Motor neuron (in vitro differentiated cells): ENCODE data around the gene HABP2. TPM values are rescaled to one million over a fixed set of nuclear protein-coding genes. Genes with fewer than 3 reads are reported as not detected.

Experiments
- ATAC-seq, 8 experiments: fragments of 200-7000 bp; cut with Tn5 transposase; replicated peaks in 6 of 8; 2 replicates each; pipeline ENCODE4 v1.8.0; 2021; ENCODE audit warnings: mild to moderate bottlenecking in 8 of 8, moderate library complexity in 8 of 8
- H3K27ac ChIP-seq, 2 donors: fragments of 250-450 bp; sonication (Bioruptor Pico); 2 replicates each; pipeline ENCODE4 v1.9.0; 2021; ENCODE audit warnings: antibody characterized with exemption in 2 of 2, mild to moderate bottlenecking in 2 of 2, moderate library complexity in 1 of 2
- H3K4me1 ChIP-seq, 2 donors: fragments of 250-450 bp; sonication (Bioruptor Pico); replicated peaks in 1 of 2; 2 replicates each; pipeline ENCODE4 v1.6.1; 2021; ENCODE audit warnings: antibody characterized with exemption in 2 of 2, mild to moderate bottlenecking in 2 of 2, moderate library complexity in 1 of 2
- H3K4me3 ChIP-seq, 5 donors: fragments of 250-450 bp; sonication (Bioruptor Pico); 2 replicates each; pipeline ENCODE4 v1.9.0; 2021; ENCODE audit warnings: antibody characterized with exemption in 5 of 5, mild to moderate bottlenecking in 5 of 5, moderate library complexity in 4 of 5
- WGBS, 10 experiments: fragments of 450-650 bp; shearing (Covaris generic); methylation state at CpG; one replicate each; pipeline ENCODE4 v1.0.0; 2022; 5-methylcytosine and 5-hydroxymethylcytosine counted together
- in situ Hi-C, 9 experiments: fragments of 400-800 bp; cut with MboI; loops; one replicate each; pipeline ENCODE4 v1.15.0; 2021; ENCODE audit warnings: low sequenced_read_pairs in 9 of 9, low pct_unique_long_range_greater_than_20kb in 2 of 9; ENCODE audit not compliant: unreplicated experiment in 9 of 9
- total RNA-seq, 8 experiments: library from RNA; unstranded; fragments of 300-600 nt; gene quantifications; 2 replicates each; pipeline versions ENCODE4 v1.2.3 to v1.2.4, GENCODE V29; 2022

HABP2 gene
- total RNA-seq, 8 experiments from 2014 or later, result 0.05 to 0.28 (median 0.17) TPM; not detected in 2

GRCh38 chr10:113529575-113529974 lies 23.3 kb upstream of the HABP2 start:
- in situ Hi-C loops, result no loop called here
- WGBS, 10 experiments, result 72 to 100% (median 94%) methylated on average over 1 to 7 of the region's 8 CpGs; no CpG with 5 or more reads in 2 of the 10 experiments
- no peak overlapping the region for H3K27ac ChIP-seq

DNA sequence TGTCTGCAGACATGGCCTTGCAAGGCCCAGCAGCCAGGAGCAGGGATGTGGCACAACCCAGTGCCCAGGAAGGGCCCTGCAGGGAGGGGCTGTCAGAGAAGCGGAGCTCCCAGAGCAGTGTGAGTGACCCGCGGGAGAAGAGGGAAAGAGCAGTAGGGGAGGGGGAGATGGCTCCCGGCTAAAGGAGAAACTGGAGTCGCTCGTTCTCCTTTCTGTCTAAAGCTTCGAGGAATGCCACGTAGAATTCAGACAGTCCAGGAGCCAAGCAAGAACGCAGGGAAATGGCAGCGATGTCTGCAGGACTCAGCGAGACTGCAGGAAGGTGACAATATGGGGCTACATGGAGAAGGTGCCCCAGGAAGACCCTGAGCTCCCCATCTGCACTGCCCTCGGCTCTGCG lies 22.4 kb upstream of the HABP2 start:
- in situ Hi-C loops, result loop anchor here in 1 of 9 experiments (10.0 kb wide), 1 partner anchor 136 kb away; no protein-coding TSS in a partner anchor
- no peak for ATAC-seq
- Histone ChIP-seq H3K4me3 (no peak overlapping the region), H3K27ac (no peak overlapping the region), H3K4me1 (peaks cover 4 to 5% of the 10 kb centered on the region in 2 donors)
- WGBS, 10 experiments, result 30 to 90% (median 67%) methylated on average over 2 to 5 of the region's 13 CpGs; no CpG with 5 or more reads in 5 of the 10 experiments

More at GRCh38 chr10:113529575-113529974, 23.3 kb upstream of the HABP2 start:
- no peak for ATAC-seq
- H3K4me3 ChIP-seq, result no peak overlapping the region
- peaks cover 4 to 5% of the 10 kb centered on the region in 2 donors for H3K4me1 ChIP-seq

GRCh38 chr10:113532724-113533123 lies 20.1 kb upstream of the HABP2 start:
- no peak for ATAC-seq
- Histone ChIP-seq H3K4me3 (no peak overlapping the region), H3K4me1 (no peaks in the 10 kb centered on the region), H3K27ac (no peak overlapping the region)
- WGBS, 10 experiments, result 40 to 100% (median 91%) methylated on average over 1 to 2 of the region's 3 CpGs; no CpG with 5 or more reads in 6 of the 10 experiments
- in situ Hi-C loops, result loop anchor here in 1 of 9 experiments (10.0 kb wide), 1 partner anchor 138 kb away; no protein-coding TSS in a partner anchor

- in situ Hi-C loops, result loop anchor here in 1 of 9 experiments (10.0 kb wide), 1 partner anchor 139 kb away; no protein-coding TSS in a partner anchor
- Histone ChIP-seq H3K4me3 (no peak overlapping the region), H3K27ac (no peak overlapping the region), H3K4me1 (no peaks in the 10 kb centered on the region)
- no peak for ATAC-seq
- 17 to 100% (median 86%) methylated on average over 2 to 5 of the region's 6 CpGs; no CpG with 5 or more reads in 5 of the 10 experiments for WGBS, 10 experiments
These were observed 19.1 kb upstream of the HABP2 start for GRCh38 chr10:113533801-113534200.

GRCh38 chr10:113534423-113534822 lies 18.4 kb upstream of the HABP2 start:
- Histone ChIP-seq H3K4me3 (no peak overlapping the region), H3K27ac (no peak overlapping the region), H3K4me1 (peaks cover 0 to 3% of the 10 kb centered on the region in 2 donors)
- in situ Hi-C loops, result loop anchor here in 1 of 9 experiments (10.0 kb wide), 1 partner anchor 140 kb away; no protein-coding TSS in a partner anchor
- ATAC-seq, result no peak
- WGBS, 10 experiments, result 20 to 100% (median 85%) methylated on average over 1 to 3 of the region's 4 CpGs; no CpG with 5 or more reads in 4 of the 10 experiments

DNA sequence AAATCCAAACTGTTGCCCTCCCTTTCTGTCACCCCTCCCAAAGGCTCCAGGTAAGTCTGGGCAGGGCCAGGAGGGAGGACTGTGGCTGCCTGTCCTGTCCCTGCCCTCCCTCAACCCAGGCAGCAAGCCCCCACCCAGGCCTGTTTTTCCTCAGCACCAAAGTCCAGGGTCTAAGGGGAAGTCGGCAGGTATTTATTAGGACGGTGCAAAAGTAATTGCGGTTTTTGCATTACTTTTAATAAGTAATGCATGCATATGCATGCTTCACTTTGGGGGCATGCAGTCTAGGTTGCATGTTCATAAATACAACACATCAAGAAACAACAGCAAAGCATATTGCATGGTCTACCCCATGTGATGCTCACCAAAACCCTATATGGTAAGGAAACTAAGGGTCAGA lies 15.2 kb upstream of the HABP2 start:
- no peak overlapping the region for H3K27ac ChIP-seq
- ATAC-seq, result no peak
- no peak overlapping the region for H3K4me3 ChIP-seq
- peaks cover 0 to 8% of the 10 kb centered on the region in 2 donors for H3K4me1 ChIP-seq
- in situ Hi-C loops, result loop anchor here in 1 of 9 experiments (10.0 kb wide), 1 partner anchor 143 kb away; no protein-coding TSS in a partner anchor
- 73 to 93% (median 89%) methylated on average over 2 to 3 of the region's 3 CpGs; no CpG with 5 or more reads in 7 of the 10 experiments for WGBS, 10 experiments

GRCh38 chr10:113538151-113538550 lies 14.7 kb upstream of the HABP2 start:
- 80% methylated on average over 1 of the region's 1 CpG; no CpG with 5 or more reads in 8 of the 10 experiments for WGBS, 10 experiments
- Histone ChIP-seq H3K27ac (no peak overlapping the region), H3K4me3 (no peak overlapping the region), H3K4me1 (peaks cover 0 to 8% of the 10 kb centered on the region in 2 donors)
- in situ Hi-C loops, result loop anchor here in 1 of 9 experiments (10.0 kb wide), 1 partner anchor 143 kb away; no protein-coding TSS in a partner anchor
- ATAC-seq, result no peak

DNA sequence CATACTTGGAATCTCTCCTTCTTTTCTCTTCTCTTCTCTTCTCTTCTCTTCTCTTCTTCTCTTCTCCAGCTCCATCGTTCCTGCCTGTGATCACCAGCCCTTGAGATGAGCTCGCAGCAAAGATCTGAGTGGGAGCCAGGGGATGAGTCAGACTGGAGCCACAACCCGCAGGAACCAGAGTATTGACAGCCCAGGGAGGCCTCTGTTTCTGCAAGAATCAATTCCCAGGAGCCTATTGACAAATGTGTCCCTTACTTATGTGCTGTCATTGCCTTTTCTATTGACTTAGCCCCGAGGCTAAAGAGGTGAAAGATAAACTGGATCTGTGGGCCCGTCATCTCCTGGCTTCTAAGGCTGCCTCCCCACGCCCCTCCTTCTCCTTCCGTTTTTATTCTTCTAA lies 13.1 kb upstream of the HABP2 start:
- in situ Hi-C loops, result loop anchor here in 1 of 9 experiments (10.0 kb wide), 1 partner anchor 145 kb away; no protein-coding TSS in a partner anchor

DNA sequence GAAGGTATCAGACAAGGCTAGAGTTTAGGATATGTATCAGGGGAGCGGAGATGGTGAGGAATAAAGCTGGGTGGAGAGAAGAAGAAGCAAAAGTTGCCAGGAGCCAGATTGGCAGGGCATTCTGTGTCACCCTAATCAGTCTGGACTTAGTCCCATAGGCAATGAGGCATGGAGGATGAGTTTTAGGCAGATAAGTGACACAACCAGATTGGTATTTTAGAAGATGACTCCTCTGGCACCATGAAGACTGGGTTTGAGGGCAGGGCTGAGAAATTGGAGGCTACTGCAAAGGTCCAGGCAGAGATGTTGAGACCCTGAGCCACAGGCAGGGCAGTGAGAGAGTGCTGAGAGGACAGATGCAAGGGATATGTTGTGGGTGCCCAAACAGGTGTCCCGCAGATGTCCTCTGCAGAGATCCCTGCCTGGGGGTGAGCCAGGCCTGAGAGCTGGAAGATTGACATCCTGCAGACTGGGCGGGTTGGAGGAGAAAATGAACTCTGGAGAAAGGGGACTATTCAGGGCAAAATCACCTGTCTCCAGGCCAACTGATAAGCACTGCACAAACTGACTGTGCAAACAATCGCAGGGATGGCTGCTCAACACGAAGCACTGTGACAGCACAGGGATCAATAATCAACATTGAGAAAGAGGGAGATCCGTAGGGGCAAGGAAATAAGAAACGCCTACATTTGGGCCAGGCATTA lies 11.9 kb upstream of the HABP2 start:
- in situ Hi-C loops, result no loop called here
- Histone ChIP-seq H3K4me1 (peaks cover 0 to 8% of the 10 kb centered on the region in 2 donors), H3K27ac (no peak overlapping the region), H3K4me3 (no peak overlapping the region)
- 57 to 100% (median 85%) methylated on average over 1 to 7 of the region's 7 CpGs; no CpG with 5 or more reads in 2 of the 10 experiments for WGBS, 10 experiments
- no peak for ATAC-seq

More for the DNA sequence above, 13.1 kb upstream of the HABP2 start:
- peak in 7 of 8 experiments; percentile 77 to 94 (median 88) for ATAC-seq
- WGBS, 10 experiments, result 0 to 82% (median 41%) methylated on average over 1 to 5 of the region's 7 CpGs; no CpG with 5 or more reads in 2 of the 10 experiments
- Histone ChIP-seq H3K27ac (no peak overlapping the region), H3K4me3 (no peak overlapping the region), H3K4me1 (peaks cover 0 to 8% of the 10 kb centered on the region in 2 donors)

DNA sequence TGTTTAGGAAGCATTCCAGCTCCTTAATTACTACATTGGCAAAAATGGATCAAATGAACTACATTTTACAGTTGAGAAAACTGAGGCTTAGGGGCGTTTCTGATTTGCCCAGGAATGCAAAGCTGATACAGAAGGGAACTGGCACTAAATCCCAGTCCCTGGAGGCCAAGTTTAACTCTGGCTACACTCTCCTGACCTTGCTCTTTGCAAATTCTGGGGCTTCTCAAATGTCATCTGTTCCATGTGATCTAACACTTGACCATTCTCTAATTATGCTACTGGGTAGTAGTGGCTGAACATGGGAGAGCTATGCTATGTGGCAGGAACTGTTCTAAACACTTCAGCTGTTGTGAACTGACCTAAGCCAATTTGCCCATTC lies 11.3 kb upstream of the HABP2 start:
- 0 to 80% (median 40%) methylated on average over 1 of the region's 1 CpG; no CpG with 5 or more reads in 3 of the 10 experiments for WGBS, 10 experiments
- Histone ChIP-seq H3K27ac (no peak overlapping the region), H3K4me1 (peaks cover 0 to 8% of the 10 kb centered on the region in 2 donors), H3K4me3 (no peak overlapping the region)
- peak in 1 of 8 experiments; percentile 30 for ATAC-seq
- in situ Hi-C loops, result no loop called here

DNA sequence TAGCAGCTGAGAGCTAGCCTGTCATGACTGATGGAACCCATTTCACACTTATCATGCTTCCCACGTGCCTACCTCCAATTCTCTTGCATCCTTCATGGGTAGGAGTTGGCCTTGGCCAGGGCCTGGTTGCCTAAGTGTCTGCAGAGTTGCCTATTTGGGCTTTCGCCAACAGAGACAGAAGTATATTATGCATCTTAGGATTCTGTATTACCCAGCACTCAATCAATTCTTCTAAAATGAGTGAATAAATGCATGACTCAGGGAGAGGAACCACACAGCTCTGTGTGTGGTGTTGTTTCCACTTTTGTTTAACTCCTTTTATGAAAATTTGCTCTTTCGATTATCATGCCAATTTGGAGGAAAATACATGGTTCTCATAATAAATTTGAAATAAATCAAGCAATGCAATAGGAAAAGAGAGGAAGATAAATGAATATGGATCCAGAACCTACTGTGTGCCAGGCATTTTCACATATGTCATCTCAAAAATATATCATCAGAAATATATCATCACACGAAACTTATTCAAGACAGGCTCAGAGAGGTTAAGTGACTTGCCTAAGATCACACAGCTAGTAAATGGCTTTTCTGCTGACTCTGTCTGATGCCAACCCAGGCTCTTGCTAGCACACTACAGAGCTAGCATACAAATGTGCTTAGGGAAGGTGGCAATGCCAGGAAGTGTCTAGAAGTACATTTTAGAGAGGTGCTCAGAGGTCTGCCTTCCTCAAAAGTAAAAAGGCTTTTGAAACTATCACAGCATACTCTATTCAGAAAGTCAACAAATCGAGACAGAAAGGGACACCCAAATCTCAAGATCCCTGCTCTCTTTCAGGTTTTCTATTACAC lies 9.5 kb upstream of the HABP2 start:
- no peak for ATAC-seq
- 50 to 100% (median 76%) methylated on average over 1 to 5 of the region's 5 CpGs; no CpG with 5 or more reads in 1 of the 10 experiments for WGBS, 10 experiments
- H3K27ac ChIP-seq, result no peak overlapping the region
- in situ Hi-C loops, result no loop called here
- H3K4me3 ChIP-seq, result no peak overlapping the region
- H3K4me1 ChIP-seq, result peaks cover 0 to 8% of the 10 kb centered on the region in 2 donors

DNA sequence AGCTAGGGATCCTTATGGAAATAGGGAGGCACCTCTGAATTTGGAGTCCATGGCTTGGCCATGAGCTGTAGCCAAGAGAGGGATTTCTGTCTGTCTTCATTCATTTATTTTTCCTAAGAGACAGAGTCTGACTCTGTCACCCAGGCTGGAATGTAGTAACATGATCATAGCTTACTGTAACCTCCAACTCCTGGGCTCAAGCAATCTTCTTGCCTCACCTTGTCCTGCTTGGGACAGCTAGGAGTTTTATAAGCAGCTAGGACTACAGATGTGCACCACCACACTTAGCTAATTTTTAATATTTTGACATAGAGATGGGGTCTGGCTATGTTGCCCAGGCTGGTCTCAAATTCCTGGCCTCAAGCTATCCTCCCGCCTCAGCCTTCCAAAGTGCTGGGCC lies 8.5 kb upstream of the HABP2 start:
- 83 to 100% (median 100%) methylated on average over 1 of the region's 1 CpG; no CpG with 5 or more reads in 4 of the 10 experiments for WGBS, 10 experiments
- in situ Hi-C loops, result no loop called here
- ATAC-seq, result no peak
- Histone ChIP-seq H3K4me3 (no peak overlapping the region), H3K27ac (no peak overlapping the region), H3K4me1 (peaks cover 0 to 6% of the 10 kb centered on the region in 2 donors)
